Measurements from ENCODE around the gene SLC32A1.

DNA sequence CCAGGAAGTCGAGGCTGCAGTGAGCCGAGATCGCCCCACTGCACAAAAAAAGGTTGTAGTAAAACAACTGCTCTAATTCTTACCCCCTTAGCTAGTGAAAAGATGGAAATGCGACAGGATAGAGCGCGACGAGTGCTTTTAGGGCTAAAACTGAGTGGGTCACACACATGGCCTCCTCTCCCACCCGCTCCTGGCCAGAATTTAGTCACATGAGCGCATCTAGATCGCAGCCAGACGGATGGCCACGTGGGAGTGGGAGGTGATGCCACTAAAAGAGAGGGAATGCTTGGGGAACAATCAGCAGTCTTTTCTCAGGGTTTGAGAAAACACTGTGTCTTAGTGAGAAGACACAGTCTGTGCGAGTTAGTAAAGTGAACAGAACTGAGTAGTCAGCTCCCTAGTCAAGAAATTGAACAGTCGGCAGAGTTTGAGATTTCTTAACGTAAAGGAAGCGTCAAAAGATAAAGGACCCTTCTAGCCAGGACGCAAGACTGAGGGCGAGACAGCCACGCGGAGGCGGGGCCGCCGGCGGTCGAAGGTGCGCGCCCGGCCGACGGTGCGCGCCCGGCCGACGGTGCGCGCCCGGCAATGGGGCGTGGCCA lies 23.3 kb downstream of the SLC32A1 start:
- TF ChIP-seq, protein P1, sequence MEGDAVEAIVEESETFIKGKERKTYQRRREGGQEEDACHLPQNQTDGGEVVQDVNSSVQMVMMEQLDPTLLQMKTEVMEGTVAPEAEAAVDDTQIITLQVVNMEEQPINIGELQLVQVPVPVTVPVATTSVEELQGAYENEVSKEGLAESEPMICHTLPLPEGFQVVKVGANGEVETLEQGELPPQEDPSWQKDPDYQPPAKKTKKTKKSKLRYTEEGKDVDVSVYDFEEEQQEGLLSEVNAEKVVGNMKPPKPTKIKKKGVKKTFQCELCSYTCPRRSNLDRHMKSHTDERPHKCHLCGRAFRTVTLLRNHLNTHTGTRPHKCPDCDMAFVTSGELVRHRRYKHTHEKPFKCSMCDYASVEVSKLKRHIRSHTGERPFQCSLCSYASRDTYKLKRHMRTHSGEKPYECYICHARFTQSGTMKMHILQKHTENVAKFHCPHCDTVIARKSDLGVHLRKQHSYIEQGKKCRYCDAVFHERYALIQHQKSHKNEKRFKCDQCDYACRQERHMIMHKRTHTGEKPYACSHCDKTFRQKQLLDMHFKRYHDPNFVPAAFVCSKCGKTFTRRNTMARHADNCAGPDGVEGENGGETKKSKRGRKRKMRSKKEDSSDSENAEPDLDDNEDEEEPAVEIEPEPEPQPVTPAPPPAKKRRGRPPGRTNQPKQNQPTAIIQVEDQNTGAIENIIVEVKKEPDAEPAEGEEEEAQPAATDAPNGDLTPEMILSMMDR (IDR thresholded peaks at IDR 0.05) = no peak
- no peak for TF ChIP-seq EZH2phosphoT487 (IDR thresholded peaks at IDR 0.05)
